HG03558 (cell line): ENCODE measurements around the gene RFNG.

Experiments
- ATAC-seq: cut with Tn5 transposase; IDR thresholded peaks from one replicate; pipeline ENCODE4 v1.9.1; 2021; ENCODE audit warnings: moderate number of reproducible peaks; ENCODE audit not compliant: unreplicated experiment; ENCODE audit errors: extremely low read depth

The RFNG gene

DNA sequence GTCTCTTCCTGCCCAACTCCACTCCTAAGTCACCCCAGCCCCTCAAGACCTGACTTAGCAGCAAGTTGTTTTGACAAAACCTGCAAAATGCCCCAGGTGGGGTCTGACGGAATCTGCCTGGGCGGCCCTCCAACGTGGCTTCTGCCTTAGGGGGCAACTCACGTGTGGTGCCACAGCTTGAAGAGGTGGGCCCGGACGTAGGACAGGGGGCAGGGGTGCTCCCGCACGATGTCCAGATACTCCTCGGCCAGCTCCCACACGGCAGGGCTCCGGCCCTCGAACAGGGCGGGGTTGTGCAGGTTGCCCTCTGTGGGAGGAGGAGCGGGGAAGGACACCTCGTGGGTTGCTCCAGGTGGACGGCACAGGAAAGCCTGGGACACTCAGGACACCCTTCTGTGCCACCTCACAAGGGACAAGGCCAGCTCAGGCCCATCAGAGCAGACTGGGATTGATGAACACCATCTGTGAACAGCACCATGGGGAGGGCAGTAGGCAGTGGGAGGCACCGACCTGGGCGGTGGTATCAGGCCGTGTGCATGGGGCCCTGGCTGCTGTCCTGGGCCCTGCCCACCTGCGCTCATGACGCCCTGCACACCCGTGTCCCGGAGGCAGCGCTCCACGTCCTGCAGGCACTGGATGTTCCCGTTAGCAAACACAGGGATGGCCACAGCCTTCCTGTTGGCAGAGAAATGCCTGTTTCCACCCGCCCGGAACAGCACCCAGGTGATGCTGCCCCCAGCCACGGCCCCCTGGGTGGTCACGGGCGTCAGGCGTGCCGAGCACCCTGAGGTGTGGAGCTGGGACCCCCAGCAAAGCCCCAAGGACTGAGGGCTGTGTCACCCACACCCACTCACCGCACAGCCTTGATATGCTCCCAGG lies 9.7 kb upstream of the RFNG start:
- ATAC-seq, result no peak

DNA sequence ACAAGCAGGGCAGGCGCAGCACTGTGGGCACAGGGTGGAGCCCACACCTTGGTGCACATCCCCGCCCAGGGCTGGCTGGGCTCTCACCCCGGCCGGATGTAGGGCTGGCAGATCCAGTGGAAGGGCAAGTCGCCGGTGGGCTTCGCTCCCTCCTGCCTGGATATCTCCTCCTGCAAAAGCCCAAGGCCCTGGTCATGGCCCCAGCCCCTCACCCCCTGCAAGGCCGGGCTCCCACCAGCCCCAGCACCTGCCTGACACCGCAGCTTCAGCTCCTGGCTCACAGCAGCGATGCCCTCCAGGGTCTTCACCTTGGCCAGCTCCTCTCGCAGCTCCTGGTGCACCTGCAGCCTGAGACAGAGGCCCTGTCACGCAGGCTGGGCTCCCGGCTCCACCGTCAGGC lies 9.0 kb upstream of the RFNG start:
- ATAC-seq, result no peak

DNA sequence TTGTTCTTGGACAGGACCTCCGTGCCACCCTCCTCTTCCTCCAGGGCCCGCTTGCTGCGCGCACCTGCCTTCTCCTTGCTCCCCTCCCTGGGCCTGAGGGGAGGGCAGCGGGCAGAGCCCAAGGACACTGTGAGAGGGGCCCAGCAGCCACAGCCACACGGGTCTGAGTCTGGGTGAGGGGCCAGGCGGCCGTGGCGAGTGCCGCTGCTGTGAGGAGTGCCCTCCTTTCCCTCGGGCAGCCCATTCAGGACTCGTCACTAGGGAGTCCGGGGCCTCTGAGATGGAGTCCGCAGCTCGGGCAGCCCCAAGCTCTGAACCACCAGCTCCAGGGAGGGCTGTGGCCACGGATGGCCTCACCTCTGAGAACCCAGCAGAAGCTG lies 8.4 kb upstream of the RFNG start:
- no peak for ATAC-seq

DNA sequence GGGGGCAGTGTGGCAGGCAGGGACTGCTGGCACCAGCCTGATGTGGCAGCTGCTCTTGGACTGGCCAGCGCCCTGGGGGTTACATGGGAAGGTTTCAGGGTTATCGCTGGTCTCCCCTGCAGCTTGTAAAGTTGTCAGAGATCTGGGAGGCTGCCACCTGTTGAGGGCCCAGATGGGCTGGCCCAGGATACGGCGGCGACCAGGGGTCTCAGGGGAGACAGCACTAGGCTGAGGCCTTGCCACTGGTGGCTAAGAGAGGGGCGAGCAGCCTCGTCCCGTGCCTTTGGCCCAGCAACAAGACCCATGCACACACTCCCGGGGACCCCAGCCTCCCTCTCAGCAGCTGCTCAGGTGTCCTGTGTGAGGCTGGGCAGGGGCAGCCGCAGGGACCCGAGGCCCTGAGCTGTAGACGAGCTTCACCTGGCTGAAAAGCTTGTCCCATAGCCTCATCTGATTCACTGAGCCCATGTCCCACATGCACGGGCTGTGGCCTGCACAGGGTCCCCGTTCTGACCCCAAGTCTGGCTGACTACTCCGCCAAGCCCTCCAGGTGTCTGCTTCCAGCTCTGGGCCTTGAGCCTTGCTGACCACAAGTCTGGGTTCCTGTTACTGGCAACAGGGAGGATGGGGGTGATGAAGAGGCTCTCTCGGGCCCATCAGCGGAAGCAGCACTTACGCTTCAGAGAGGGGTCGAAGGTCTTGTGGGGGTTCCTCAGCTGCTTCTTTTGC lies 7.8 kb upstream of the RFNG start:
- no peak for ATAC-seq

DNA sequence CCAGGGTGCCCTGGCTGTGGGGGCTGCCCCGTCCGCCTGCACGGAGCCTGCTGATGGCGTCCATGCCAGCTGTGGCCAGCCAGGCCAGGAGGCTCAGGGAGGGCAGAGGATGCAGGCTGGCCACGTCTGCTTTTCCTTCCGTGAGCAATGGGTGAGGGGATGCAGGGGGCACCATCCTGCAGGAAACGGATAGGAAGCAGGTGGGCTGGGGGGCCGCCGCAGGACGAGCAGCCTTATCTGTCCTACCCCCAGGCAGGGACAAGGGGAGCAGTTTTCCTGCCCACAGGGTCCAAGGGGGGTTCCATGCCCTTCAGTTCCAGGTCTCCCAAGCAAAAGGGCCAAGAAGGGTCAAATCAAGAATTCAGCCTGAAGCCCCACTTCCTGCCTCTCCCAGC lies 7.2 kb upstream of the RFNG start:
- ATAC-seq, result no peak

DNA sequence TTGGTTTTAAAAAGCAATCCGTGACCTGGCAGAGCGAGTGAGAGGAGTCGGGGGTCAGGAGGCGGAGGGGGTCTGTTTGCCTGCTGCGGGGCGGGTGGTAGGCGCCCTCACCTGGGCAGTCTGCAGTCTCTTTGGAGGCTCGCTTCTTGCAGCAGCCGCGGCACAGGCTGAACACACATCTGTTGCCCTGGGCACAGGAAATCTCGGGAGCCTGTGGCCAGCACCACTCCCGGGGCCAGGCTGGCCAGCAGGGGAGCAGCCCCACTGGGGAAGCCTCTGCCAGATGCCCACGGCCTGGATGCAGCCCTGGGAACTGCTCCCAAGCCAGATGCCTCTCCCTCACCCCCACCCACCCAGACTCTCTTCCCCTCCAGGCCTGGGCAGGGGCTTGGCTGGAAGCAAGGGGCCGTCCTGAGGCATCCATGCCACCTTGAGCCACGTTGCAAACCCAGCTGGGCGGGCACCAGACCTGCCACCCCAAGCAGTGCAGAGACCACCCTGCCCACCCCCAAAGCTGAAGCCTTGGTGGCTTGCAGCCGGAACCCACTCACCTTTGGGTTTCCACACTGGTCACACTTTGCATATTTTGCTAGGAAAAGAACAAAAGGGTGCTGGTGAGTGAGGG lies 6.7 kb upstream of the RFNG start:
- no peak for ATAC-seq

DNA sequence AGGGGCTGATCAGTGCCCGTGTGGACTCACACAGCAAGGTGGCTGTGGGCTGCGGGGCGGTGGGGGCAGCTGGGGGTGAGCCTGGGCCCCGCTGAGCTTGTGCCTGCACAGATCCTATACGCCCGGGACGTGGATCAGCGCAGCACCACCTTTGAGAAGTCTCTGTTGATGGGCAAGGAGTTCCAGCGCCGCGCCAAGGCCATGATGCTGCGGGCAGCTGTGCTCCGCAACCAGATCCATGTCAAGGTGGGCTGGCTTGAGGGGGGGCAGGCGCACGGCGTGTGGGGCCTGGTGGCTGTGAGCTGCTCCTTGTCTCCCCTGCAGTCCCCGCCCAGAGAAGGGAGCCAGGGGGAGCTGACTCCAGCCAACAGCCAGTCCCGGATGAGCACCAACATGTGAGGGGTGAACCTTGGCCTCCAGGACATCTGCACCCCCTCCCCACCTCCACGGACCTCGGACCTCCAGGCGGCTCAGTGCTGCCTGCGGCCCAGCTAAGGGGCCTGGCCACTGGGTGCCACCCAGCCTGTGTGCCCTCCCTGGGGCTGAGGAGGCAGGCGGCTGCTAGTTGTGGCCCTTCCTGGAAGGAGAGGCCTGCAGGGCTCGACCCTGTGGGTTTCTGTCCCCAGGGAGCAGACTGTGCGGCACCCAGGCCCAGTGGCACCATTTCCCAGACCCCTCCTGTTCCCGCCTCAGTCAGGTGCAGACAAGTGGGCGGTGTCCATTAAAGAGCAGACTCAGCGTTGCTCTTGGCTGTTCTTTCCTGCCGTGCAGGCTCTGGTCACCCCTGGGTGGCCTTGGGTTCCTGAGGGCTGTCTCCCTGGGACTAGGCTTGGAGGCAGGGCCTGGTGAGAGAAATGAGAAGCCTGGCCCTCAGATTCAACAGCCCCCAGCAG lies 5.4 kb upstream of the RFNG start:
- ATAC-seq, result no peak

DNA sequence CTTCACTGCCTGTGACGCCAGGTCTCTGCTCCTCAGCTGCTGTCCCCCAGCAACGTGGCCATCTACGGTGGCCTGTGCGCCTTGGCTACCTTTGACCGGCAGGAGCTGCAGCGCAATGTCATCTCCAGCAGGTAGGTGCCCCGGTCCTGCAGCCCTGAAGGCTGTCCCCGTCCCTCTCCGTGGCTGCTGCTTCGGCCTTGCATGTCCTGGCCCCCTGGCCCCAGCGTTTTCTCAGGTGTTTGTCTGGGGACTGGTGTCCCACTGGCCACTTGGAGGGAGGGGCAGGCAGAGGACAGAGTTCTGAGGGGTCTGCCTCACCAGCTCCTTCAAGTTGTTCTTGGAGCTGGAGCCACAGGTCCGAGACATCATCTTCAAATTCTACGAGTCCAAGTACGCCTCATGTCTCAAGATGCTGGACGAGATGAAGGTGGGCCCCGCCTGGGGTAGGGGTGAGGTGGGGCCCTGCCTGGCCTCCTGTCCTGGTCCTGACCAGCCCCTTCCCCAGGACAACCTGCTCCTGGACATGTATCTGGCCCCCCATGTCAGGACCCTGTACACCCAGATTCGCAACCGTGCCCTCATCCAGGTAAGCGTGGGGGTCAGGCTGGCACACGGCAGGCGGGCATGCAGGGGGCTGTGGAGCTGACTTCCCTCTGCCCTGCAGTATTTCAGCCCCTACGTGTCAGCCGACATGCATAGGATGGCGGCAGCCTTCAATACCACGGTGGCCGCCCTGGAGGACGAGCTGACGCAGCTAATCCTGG lies 4.5 kb upstream of the RFNG start:
- no peak for ATAC-seq

DNA sequence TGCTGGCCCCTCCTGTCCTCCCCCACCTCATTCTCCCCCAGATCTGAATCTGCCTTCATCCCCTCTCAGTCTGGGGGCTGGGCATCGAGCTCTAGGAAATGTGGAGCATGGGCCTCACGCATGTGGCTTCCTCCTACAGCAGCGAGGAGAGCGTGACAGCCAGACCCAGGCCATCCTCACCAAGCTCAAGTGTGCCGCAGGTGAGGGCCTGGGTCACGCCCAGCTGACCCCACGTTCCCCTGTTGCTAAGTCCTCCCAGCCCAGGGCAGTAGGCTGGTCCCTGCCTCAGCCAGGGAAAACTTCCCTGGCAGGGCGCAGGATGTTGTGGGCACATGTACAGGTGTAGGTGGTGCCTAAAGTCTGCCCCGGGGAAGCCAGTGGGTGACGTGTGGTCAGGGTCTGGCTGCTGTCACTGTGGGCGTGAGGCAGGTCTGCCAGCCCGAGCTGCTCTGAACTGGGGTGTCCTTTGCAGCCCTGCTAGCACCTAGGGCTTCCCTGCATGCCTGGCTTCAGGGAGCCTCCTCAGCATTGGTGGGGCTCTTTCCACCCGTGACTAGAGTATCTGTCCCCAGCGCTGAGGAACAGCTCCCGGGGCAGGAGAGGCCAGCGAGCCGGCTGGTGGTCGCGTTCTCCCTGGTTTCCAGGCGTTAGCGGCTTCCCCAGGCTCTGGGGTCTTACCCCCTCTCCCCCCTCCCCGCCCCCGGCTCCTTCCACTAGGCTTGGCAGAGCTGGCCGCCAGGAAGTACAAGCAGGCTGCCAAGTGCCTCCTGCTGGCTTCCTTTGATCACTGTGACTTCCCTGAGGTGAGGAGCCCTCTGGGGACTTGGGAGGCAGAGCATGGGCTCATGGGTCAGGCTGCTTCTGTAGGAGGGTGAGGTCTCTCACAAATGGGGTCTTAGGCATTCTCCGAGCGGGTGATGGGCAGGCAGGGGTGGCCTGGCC lies 3.7 kb upstream of the RFNG start:
- no peak for ATAC-seq

DNA sequence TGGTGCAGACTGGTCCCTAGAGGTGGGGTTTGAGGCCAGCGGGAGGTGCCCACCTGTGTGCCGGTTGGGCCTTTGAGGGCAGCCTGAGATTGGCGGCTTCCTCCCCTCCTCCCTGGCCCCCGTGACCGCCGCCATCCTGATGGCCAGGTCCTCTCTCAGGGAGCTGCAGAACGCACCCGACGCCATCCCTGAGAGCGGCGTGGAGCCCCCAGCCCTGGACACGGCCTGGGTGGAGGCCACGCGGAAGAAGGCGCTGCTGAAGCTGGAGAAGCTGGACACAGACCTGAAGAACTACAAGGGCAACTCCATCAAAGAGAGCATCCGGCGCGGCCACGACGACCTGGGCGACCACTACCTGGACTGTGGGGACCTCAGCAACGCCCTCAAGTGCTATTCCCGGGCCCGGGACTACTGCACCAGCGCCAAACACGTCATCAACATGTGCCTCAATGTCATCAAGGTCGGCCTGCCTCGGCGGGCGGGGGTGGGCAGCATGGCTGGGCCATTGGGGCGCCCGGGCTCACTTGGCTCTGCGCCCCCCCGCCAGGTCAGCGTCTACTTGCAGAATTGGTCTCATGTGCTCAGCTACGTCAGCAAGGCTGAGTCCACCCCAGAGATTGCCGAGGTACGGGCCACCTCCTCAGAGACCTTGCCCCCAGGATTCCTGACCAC lies 2.9 kb upstream of the RFNG start:
- no peak for ATAC-seq

DNA sequence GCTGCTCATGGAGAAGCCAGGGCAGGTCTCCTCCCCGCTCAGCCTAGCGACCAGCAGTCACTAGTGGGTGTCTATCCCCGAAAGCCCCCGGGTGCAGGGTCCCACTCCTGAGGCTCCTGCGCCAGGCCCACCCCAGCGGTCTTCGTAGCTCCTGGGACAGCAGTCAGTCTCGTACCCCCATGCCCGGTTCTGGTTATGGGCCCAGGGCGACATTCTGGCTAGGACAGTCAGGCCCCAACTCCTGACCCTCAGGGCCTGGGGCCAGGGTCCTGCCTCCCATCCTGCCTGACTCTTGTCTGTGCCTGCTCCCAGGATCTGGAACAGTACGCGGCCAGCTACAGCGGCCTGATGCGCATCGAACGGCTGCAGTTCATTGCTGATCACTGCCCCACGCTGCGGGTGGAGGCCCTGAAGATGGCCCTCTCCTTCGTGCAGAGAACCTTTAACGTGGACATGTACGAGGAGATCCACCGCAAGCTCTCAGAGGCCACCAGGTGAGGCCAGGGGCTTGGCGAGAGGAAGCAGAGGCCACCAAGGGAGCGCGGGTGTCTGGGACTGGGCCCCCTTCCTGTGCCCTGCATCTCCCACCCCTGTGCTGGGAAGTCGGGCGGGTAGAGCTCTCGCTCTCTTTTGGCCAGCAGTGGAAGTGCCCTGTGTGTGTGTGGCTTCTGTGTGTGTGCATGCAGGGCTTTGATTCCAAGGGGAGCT lies 2.1 kb upstream of the RFNG start:
- ATAC-seq, result no peak

DNA sequence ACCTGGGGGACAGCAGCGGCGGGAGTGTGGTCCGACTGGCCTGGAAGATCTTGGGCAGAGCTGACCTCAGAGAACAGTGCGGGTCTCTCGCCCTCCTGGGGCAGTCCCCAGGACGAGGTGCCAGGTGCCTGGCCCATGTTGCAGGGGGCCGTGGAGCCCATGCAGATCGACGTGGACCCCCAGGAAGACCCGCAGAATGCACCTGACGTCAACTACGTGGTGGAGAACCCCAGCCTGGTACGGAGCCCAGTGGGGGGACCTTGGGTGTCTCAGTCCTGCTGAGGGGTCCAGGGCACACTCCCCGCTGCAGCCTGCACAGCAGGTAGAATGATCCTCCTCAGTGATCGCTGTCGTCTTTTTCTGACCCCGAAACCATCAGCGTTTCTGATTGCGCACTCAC lies 1.5 kb upstream of the RFNG start:
- ATAC-seq, result no peak

DNA sequence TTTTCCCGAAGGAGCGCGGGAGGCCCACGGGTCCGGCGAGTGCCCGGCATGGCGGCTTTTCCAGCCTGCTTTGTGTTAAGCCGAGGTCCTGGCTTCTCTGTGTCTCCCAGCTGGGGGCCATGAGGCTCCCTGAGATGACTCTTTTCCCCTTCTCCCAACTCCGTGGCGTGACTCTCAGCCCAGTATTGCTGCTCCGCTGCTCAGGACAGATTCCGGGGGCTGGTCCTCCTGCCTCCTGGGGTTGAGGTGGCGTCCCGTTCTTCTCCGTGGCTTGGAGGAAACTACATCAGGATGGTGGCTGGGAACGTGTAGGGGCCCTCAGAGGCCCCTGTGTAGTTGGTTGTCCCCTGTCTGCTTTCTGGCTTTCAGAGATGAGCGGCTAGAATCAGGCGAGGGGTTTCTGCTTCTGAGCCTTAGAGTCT lies 1.0 kb upstream of the RFNG start:
- no peak for ATAC-seq

DNA sequence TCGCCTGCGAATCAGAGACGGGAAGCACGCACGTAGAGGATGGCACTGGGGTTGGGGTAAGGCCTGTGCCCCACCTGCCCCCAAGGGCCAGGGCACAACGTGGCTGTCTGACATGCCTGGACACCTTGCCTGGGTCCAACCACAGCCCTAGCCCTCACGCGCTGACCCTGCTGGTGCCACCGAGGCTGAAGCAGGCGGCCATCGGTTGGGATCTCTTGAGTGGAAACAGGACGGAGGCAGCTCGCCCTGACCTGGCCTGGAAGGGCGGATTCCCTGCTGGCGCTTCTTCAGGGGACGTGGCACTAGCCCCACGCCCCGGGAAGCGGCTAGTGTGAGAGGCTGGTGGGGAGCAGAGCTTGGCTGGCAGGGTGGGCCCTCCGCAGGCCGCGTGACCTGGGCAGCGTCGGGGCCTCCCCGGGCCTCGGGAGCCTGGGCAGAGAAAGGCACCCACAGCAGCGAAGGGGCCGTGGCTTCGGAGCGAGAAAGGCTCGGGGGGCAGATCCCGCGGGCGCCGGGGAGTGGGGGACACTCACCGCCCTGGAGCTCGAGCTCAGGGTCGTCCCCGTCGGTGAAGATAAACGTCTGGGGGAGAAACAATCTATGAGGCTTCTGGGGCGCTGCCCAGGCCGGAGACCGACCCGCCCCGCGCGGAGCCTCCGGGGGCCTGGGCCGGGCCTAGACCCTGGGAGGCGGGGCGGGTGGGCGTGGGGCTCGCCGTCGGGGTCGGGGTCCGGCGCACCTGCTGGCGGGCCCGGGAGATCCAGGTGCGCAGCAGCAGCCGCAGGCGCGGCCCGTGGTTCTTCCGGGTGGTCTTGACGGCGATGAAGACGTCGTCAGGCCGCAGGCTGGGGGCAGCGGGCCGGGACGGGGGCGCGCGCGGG lies 610 bp downstream of the RFNG start:
- ATAC-seq, result no peak

DNA sequence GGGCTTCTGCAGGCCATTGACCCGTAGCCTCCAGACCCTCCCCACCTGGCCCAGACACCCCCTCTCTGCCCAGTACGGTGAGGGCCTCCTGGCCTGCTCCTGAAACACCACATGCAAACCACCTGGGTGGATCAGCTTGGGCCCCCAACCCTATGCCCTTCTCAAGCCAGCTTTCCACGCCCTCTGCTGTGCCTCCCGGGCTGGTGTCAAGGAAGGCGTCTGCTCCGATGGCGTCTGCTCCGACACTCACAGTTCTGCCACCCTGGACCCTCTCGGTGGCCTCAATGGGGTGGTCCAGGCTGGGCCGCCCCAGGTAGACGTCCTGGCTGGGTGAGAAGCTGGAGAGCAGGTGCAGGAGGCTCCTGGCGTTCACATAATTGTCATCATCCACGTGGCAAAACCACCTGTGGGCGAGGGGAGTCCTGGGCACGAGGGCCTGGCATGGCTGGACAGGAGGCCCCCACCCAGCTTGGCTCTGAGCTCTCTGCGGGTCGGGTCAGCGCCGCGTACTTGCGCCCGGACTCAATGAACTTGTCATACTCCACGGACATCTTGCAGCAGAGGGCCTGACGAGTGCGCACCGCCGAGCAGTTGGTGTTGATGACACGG lies 1.4 kb downstream of the RFNG start:
- no peak for ATAC-seq

DNA sequence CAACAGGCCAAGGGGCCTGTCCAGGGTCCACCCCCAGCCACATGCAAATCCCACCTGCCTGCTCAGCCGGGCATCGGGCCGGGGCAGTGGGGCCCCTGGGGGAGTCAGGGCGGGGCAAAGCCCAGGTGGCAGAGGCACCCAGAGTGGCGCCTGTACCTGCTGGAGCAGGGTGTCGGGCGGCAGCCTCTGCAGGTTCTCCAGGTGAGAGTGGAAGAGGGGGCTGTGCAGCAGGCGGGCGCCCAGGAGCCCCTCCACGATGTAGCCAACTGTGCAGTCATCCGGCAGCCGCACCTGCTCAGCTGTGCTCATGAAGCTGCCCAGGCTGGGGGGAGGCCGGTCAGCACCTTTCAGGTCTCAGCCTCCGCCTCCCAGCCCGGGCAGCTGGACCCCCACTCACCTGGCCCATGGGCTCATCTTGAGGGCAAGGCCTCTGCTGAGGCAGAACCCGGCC lies 2.1 kb downstream of the RFNG start:
- no peak for ATAC-seq
